Hematopoietic multipotent progenitor cell treated with erythropoietin and hydrocortisone succinate and interleukin-3 and kit ligand, for 8 days (in vitro differentiated cells): ENCODE results near the gene DNAJB8.

Source experiments
- DNase-seq: peaks from one replicate; pipeline ENCODE4 v3.0.0-alpha.2; 2015

DNAJB8 gene

DNA sequence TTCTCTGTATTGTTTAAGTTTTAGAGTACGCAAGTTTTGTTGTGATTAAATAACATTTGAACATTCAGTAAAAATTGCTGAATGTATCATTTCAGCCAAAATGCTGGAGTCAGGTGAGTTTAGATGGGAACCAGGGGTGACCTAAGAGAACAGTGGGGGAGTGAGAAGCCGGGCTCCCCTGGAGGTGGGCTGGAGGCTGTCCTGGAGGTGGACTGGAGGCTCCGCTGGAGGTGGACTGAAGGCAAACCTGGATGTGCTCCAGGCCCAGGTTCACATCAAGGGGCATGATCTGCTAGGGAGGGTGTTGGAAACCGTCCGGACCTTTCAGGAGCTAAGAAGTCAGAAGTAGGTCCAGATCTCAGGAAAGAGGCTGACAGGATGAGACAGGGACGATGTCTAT lies 23.7 kb downstream of the DNAJB8 start:
- no peak for DNase-seq

DNA sequence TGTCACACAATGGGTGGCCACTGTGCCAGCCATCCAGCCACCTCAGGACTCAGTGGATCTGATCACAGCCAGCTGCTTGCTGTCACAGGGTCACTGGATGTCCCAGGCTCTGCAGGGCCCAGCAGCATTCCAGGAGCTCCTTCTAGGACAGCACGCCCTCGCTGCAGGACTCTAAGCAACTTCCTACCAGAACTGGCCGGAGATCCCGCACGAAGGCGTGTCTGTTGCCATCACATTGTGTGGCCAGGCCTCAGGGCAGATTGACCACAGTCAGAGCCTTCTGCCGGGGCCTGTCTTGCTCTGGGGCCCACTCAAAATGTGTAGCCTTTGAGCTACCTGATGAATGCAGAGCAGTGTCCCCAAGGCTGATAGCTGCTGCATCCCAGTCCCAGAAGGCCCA lies 24.6 kb downstream of the DNAJB8 start:
- no peak for DNase-seq

DNA sequence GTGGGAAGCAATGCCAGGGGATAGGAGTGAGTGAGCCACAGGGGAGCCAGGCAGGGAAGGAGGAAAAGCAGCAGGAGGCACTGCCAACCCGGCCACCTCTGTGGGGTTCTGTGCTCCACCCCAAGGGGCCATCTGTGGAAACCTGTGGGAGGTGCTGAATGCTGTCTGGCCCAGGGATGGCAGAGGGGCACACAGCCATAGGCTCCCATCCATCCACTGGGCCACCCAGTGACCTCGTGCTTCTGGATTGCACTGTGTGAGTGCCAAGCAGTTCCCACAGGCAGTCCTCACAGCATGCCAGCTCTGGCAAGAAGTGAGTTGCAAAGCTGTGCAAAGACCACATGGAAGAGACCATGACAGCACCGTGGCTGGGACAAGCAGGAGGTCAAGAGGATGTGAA lies 27.5 kb downstream of the DNAJB8 start:
- DNase-seq: no peak

- peak; percentile 35 for DNase-seq
Measured at GRCh38 chr3:128438488-128439072, 28.1 kb downstream of the DNAJB8 start.

- no peak for DNase-seq
Measured at GRCh38 chr3:128436214-128436613, 30.5 kb downstream of the DNAJB8 start.

GRCh38 chr3:128435561-128435960 lies 31.1 kb downstream of the DNAJB8 start:
- DNase-seq: no peak

DNA sequence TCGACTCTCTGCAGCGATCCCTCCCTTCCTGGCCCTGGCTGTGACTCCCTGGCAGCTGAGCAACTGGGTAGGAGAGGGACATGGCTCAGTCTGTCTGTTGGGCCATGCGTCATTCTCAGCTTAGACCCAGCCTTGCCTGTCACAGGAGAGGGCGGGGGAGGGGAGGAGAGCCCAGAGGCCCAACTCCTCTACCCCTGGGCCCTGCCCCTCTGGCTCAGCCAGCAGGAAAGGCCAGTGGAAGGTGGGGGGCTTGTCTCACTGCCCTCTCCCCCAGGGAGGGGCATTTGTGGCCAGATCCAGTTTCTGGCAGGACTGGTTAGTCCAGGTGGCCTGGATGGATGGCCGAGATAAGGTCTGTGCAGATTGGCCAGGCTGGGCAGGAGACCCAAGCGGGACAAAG lies 31.6 kb downstream of the DNAJB8 start:
- no peak for DNase-seq

DNA sequence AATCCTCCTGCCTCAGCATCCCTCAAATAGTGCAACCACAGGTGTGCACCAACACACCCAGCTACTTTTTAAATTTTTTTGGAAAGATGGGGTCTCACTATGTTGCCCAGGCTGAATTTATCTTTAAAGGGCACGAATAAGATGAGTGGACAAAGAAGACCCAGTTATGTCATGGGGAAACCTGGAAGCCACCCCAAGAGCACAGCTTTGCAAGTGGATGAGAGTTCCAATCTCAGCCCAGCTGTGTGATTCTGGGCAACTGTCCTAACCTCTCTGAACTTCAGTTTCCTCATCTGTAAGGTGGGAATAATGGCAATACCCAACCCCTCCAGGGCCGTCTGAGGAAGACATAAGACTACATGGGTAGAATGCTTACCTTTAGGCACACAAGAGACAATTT lies 32.2 kb downstream of the DNAJB8 start:
- DNase-seq: no peak

DNA sequence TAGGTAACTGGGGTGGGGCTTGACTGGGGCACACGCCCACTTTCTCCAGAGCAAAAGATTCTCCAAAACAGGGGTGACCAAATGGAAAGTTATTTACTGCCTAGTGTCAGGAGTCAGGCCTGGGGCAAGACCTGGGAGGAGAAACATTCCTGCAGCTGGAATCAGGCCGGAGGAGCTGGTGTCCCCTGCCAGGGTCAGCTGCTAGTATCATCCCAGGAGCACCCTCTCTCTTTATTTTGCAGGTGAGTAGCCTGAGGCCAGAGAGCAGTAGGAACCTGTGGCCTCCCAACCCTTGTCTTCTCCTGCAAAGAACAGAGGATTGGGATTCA lies 32.9 kb downstream of the DNAJB8 start:
- no peak for DNase-seq

DNA sequence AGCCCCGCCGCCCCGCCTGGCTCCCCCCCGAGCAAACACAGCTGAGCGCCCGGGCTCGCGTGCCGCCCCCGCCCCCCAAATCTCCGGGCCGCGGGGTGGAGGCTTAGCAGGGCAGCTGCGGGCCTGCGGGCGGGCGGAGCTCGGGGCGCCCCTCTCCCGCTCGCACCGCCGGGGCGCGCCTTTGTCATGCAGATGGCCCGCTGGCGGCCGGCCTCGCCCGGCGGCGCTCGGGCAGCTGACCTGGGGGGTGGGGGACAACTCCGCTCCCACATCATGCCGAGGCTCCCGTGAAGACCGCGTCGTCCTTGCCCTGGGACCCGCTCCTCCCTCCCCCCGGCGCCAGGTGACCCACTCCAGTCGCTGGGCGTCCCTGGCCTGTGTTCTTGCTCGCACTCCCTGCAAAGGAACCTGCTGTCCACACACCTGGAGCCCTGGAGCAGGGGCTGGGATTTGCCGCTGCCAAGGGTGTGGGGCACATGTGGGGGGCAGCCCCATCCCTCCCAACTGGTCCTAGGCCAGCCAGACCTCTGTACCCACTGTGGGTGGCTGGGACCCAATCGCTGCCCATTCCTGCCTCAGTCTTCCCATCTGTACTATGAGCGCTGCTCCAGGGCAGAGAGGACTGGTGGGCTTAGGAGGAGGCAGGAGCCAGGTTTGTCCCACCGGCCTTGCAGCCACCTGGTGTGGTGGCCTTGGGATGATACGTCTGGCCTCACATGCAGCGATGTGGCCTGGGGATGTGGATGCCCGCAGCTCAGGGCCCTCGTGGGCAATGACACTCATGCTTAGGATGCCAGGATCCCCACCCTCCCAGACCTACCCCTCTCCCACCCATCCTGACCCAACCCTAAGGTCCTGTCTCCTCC lies 33.5 kb downstream of the DNAJB8 start:
- no peak for DNase-seq

GRCh38 chr3:128432301-128432970 lies 34.3 kb downstream of the DNAJB8 start:
- no peak for DNase-seq

- DNase-seq: no peak
Measured at GRCh38 chr3:128431803-128432300, 34.8 kb downstream of the DNAJB8 start.

GRCh38 chr3:128430731-128431130 lies 36.0 kb downstream of the DNAJB8 start:
- DNase-seq: no peak

GRCh38 chr3:128430301-128430700 lies 36.4 kb downstream of the DNAJB8 start:
- DNase-seq: no peak

DNA sequence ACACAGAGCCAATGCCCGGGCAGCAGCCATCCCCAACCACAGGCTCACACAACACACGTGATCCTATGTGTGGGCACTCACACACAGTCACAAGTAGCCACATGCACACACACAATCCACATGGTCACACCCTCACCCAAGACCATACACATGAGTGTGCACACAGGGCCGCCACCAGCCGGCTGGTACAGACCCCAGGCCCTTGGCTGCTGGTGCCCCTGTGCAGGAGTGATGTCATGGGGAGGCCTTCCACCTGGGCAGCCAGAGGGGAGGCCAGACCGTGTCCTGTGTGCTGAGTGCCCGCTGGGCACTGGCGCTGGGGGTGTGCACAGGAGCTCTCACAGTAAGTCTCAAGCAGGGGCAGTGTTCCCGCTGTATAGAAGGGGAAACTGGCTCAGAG lies 36.9 kb downstream of the DNAJB8 start:
- no peak for DNase-seq

DNA sequence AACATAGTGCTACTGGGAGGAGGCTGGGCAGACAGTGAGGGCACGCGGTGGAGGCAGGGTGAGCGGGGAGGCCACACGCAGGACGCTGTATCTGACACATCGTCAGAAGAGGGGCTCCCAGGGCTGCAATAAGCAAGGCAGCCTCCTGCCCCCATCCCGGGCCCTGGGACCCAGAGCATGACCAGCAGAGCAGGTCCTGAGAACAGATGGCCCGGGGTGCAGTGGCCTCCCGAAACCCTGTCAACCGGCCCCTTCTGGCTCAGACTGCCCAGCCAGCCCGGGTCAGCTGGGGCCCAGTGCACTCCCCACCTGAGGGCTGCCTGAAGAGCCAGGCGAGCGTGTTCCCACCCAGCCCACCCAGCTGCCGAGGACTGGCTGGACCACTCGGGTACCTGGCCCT lies 37.4 kb downstream of the DNAJB8 start:
- DNase-seq: no peak

DNA sequence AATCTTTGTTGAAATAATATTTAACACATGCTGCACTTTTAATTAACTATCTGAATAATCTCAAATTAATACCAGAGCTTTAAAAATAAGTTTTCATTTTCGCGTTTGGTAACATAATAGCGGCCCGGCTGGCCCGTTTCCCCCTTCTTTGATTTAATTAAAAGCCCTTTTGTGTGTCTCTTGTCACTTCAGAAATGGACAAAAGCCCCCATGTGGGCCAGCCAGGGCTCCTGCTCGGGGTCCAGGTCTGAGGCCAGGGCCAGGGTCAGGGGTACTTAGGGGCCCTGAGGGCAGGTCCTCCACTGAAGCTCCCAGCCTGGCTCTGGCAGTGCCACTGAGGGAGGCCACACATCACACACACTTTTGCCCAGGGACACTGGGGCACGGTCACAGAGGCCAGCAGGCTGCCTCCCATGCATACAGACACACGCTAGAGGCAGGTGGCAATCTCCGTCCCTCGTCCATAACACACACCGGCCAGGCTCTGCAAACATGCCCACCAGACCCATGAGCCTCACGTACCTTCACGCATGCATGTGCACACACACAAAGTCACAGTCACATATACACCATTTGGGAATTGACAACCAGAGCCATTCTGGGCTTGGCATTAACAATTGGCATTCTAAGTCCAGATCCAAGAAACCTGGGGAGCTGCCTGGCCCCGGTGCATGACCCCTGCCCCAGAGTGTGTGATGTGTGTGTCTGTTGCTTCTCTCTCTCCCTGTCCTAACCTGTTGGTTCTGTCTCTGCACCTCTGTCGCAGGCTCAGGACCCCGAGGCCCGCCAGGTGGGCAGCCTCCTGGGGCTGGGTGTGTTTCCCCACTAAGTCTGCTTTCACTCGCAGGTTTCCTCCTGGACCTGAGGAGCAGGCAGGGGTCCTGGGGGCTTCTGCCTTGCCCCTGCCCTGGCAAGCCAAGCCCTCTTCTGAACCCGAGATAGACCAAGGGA lies 38.5 kb downstream of the DNAJB8 start:
- DNase-seq: no peak

GRCh38 chr3:128427175-128427857 lies 39.4 kb downstream of the DNAJB8 start:
- DNase-seq: no peak

- peak; percentile 50 for DNase-seq
Measured at GRCh38 chr3:128426128-128426921, 40.4 kb downstream of the DNAJB8 start.

DNA sequence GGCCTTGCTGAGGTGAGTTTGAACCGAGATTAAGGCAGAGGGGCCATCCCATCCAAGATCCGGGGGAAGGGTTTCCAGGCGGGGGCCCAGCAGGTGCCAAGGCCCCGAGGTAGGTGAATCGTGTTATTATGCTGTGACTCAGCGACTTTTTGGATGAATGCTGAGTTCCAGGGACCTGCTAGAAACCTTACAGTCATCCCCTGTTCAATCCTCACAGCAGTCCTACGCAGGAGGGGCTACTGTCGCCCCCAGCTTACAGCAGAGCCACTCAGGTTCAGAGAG lies 40.9 kb downstream of the DNAJB8 start:
- DNase-seq: no peak

DNA sequence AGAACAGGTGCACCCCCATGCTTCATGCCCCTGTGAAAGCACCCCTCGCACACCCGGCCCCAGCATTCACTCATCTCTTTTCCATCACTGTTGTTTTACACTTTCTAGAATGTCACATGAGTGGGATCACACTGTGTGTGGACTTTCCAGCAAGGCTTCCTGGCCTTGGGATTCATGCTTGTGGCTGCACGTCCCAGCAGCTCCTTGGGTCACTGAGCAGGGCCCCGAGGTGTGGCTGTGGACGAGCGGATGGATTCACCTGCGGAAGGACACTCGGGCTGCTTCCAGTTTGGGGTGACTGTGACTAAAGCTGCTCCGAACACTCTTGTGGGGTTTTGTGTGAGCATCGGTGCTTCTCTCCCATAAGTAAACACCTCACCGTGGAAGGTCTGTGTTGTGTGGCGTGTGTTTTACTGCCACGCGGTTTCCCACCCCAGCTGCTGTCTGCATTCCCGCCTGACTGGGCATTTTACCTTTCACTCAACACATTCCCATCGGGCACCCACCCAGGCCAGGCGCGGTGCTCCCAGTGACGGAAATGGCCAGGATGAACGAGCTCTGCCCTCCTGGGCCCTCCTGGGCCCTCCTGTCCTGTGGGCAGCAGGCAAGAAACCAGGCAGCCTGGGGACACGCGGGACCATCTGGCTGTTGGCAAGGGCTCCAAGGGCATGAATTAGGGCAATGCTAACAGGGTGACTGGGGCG lies 41.4 kb downstream of the DNAJB8 start:
- no peak for DNase-seq
